ENCODE data around the gene PPIG. TPM values are rescaled to one million over a fixed set of nuclear protein-coding genes. Genes with fewer than 3 reads are reported as not detected.

Gene PPIG
- total and polyA plus RNA-seq, 2 of the 4 experiments (the other 2 are of a cell fraction) = 10.4 to 16.7 TPM

DNA sequence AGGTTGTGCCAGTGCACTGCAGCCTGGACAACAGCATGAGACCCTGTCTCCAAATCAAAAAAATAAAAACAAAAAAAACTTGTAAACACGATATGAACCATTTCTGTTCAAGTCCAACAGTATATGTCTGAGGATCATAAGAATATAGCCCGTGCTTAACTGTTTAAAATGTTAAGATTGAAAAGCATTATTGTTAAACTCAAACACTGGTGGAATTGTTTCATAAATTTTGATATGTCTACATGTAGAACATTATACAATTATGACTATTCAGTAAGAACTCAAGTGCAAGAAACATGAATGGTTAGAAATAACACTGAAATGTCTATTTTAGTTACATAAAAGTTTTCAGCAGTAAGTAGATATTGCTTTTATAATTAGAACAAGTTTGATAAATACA, 29.7 kb downstream of the PPIG start:
- no peak for DNase-seq
- H3K27ac ChIP-seq (ENCODE audit: insufficient read depth, low read length) = no peak overlapping the region

More for the DNA sequence above, 29.7 kb downstream of the PPIG start:
- no peak overlapping the region for H4K8ac ChIP-seq (ENCODE audit: low read depth in 2 of 2, low read length in 2 of 2)
- H2BK15ac ChIP-seq (ENCODE audit: low read depth, low read length) = no peak overlapping the region
- 0 out of 2 replicates have a peak, but pooled peaks cover 2% of the 10 kb centered on the region for H3K9me3 ChIP-seq (ENCODE audit: control insufficient read depth, insufficient read depth, low read length)
- no peak for TF ChIP-seq RCOR1 (IDR thresholded peaks at IDR 0.05; ENCODE audit: insufficient replicate concordance, low read length)
- no peak for TF ChIP-seq NFE2L2 (IDR thresholded peaks at IDR 0.05; ENCODE audit: low read depth, low read length)
- TF ChIP-seq SMC3 (IDR thresholded peaks at IDR 0.05; ENCODE audit: low read depth, low read length) = no peak
- TF ChIP-seq BHLHE40 (IDR thresholded peaks at IDR 0.05; ENCODE audit: low read depth, low read length) = no peak
- no peak for TF ChIP-seq CTCF (conservative IDR thresholded peaks at IDR 0.05; ENCODE audit: low read depth, low read length)
- no peak for TF ChIP-seq MAFK (IDR thresholded peaks at IDR 0.05; ENCODE audit: low read depth, low read length)
- no peak for TF ChIP-seq USF2 (IDR thresholded peaks at IDR 0.05; ENCODE audit: low read depth, low read length)
- TF ChIP-seq RAD21 (IDR thresholded peaks at IDR 0.05; ENCODE audit: low read length) = no peak
- TF ChIP-seq MXI1 (IDR thresholded peaks at IDR 0.05; ENCODE audit: borderline replicate concordance, low read depth, low read length) = no peak
- no peak for TF ChIP-seq RFX5 (IDR thresholded peaks at IDR 0.05; ENCODE audit: low read depth, low read length)
- H3K27me3 ChIP-seq (ENCODE audit: control insufficient read depth, insufficient read depth, low read length) = no peaks in the 10 kb centered on the region
- no peak overlapping the region for H3K23ac ChIP-seq (ENCODE audit: low read depth, low read length)
- H3K4ac ChIP-seq (ENCODE audit: low read depth, low read length) = no peak overlapping the region
- ATAC-seq (ENCODE audit: low read depth) = no peak
- no peak overlapping the region for H2AK9ac ChIP-seq (replicated peaks; ENCODE audit: low read depth, low read length, poor library complexity)
- no peaks in the 10 kb centered on the region for H3K9me1 ChIP-seq (ENCODE audit: insufficient read depth, low read length)
- CTCF ChIA-PET = no interaction called here
- no peak overlapping the region for H2BK5ac ChIP-seq (ENCODE audit: low read depth, low read length, poor library complexity, severe bottlenecking)
- no peak overlapping the region for H3K4me2 ChIP-seq (ENCODE audit: low read depth, low read length)
- no CpG with 5 or more reads among the region's 2 CpGs for WGBS, 2 experiments (ENCODE audit: extremely low coverage in 2 of 2, insufficient read length in 1 of 2)
- no peak overlapping the region for H2AFZ ChIP-seq (replicated peaks; ENCODE audit: low read length, poor library complexity)
- H2AK5ac ChIP-seq (ENCODE audit: low read depth, low read length) = no peak overlapping the region
- no peak overlapping the region for H3K14ac ChIP-seq (replicated peaks; ENCODE audit: low read depth, low read length)
- no peak overlapping the region for H2BK120ac ChIP-seq (ENCODE audit: low read depth, low read length)
- H3K4me1 ChIP-seq (ENCODE audit: control insufficient read depth, insufficient read depth, low read length) = no peaks in the 10 kb centered on the region
- no TSS peak for BruUV-seq (replicated peaks)
- intact Hi-C loops (cut with micrococcal nuclease) = no loop called here
- no peak overlapping the region for H3K56ac ChIP-seq (ENCODE audit: extremely low read depth, insufficient read depth, low read length)
- no peak overlapping the region for H3K4me3 ChIP-seq (ENCODE audit: insufficient read depth, low read depth, low read length)
- dilution Hi-C loops (cut with HindIII; ENCODE audit: low sequenced_read_pairs, unreplicated experiment) = no loop called here
- POLR2A ChIA-PET (ENCODE audit: unreplicated experiment) = no interaction called here
- H4K5ac ChIP-seq (ENCODE audit: low read depth, low read length) = no peak overlapping the region
- in situ Hi-C loops (cut with MboI; ENCODE audit: low sequenced_read_pairs) = no loop called here
- no peak overlapping the region for H4K91ac ChIP-seq (ENCODE audit: insufficient read depth, low read depth, low read length)
- H4K20me1 ChIP-seq (ENCODE audit: insufficient read depth, low read length) = no peaks in the 10 kb centered on the region
- no peak overlapping the region for H3K9ac ChIP-seq (ENCODE audit: low read depth, low read length)
- H3K36me3 ChIP-seq (ENCODE audit: control insufficient read depth, insufficient read depth, low read length) = peaks cover 30% of the 10 kb centered on the region
- H3K18ac ChIP-seq (ENCODE audit: low read depth, low read length) = no peak overlapping the region
- no peak overlapping the region for H2BK20ac ChIP-seq (ENCODE audit: low read depth, low read length)
- peaks cover 3 to 5% of the 10 kb centered on the region in 2 experiments; a peak in 2 of 4 replicates for H3K79me1 ChIP-seq (ENCODE audit: low read depth in 1 of 2, low read length in 2 of 2)
